ENCODE data around the gene PDCD7.
"Not testable (repeated sequence)": the region's sequence is repeated elsewhere in the genome, so short reads cannot be mapped to it uniquely, and the experiment has no call there.

PDCD7 gene

DNA sequence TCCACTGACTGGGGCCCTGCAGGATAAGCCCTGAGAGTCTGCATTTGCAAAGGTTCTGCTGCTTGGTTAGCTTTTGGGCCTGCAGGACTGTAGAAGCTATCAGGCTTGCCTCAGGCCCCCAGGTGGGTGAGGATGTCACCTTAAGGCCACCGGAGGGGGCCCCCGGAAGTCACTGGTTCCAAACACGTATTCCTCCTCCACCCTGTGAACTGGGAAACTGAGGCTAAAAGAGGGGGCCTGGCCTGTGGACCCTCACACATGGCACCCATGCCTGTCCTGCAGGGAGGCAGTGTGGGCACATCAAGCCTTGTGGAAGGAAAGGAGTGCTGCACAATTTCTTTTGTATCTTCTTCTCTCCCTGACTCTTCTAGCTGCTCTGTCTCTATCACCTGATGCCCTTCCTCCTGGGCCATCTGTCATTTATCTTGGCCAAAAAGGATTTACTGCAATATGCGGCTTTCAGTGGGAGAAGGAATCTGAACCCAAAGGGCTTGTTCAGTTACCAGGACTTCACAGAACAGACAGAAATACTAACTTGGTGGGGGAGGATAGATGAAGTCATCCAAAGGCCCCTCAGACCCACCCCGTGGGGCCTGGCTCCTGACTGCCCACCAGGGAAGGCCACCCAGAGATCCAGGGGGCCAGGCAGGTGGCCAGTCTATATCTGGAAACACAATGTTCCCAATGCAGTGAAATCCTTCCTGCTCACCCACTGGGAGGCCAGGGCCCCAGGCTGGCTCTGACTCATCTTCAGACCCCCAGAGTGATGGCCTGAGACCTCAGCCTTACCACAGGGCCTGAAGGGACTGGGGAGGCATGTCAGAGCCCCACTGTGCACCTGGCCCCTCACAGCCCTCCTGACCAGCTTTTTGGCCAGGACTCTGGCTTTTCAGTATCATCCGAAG, 36.9 kb downstream of the PDCD7 start:
- peaks cover 32 to 68% (median 44%) of the 10 kb centered on the region in 11 experiments for H3K36me3 ChIP-seq
- no peak overlapping the region for H3K9ac ChIP-seq
- H4K20me1 ChIP-seq = peaks cover 0 to 47% (median 0%) of the 10 kb centered on the region in 11 experiments; a peak in 4 of 22 replicates
- H3K27ac ChIP-seq = no peak overlapping the region
- no peaks in the 10 kb centered on the region for H3K9me3 ChIP-seq (replicated peaks in 1 of 11)
- H3K27me3 ChIP-seq = no peaks in the 10 kb centered on the region; a peak in 1 of 22 replicates
- no peak overlapping the region for H3K4me2 ChIP-seq
- H3K4me3 ChIP-seq = no peak overlapping the region
- peaks cover 0 to 13% (median 7%) of the 10 kb centered on the region in 10 experiments; a peak in 12 of 20 replicates for H3K4me1 ChIP-seq
- TF ChIP-seq Cebpa-rat (IDR thresholded peaks at IDR 0.05) = no peak

DNA sequence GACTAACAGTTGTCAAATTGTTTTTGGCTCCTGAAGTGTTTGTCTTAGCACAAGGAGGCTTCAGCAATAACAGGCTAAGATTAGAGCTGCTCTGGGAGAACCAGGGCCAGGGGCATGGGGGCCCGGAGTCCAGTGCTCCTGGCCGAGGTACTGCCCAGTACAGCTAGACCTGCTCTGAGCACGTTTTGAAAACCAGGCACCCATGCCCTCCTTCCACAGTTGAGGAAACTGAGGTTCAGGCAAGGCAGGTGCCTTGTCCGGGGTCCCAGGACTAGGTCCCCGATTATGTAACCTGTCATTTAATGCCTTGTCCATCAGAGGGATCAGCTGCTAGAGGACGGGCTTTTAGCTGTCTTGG, 37.9 kb downstream of the PDCD7 start:
- Histone ChIP-seq H3K4me1 (peaks cover 0 to 3% (median 0%) of the 10 kb centered on the region in 10 experiments; a peak in 5 of 20 replicates), H3K9ac (no peak overlapping the region), H4K20me1 (peaks cover 0 to 38% (median 0%) of the 10 kb centered on the region in 11 experiments; a peak in 4 of 22 replicates), H3K27me3 (no peaks in the 10 kb centered on the region; a peak in 1 of 22 replicates), H3K4me2 (no peak overlapping the region), H3K36me3 (peaks cover 32 to 58% (median 40%) of the 10 kb centered on the region in 11 experiments), H3K9me3 (replicated peaks in 1 of 11) (no peaks in the 10 kb centered on the region), H3K27ac (no peak overlapping the region), H3K4me3 (no peak overlapping the region)
- TF ChIP-seq Cebpa-rat (IDR thresholded peaks at IDR 0.05) = no peak

DNA sequence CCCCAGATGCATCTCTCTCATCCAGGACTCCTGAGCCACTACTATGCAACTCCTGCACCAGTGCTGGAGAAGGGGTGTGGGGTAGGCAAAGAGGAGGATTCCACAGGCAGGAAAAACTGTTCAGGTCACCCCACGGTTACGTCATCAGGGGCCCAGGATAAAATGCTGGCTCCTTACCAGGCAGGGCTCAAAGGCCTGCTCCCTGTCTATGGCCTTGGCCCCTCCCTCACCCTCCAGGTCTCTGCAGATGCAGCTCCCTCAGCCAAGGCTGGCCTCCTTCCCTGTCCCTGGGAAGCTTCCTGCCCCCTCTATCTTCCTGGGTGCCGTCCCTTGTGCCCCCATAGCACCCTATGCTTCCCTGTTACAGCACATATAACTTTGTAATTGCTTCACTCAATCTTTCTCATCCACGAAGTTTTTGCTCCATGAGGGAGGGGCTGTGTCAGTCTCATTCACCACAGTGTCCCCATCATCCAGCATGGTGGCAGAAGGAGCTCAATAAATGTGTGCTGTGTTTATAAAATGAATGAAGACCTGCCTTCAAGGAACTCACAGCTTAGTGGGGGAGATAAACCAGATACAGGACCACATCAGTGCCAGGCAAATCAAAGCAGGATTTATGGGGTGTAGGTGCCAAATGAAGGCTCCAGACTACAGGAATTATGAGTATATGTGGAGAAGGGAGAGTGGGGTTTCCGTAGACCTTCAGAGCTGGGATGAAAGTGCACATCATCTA, 38.4 kb downstream of the PDCD7 start:
- Histone ChIP-seq H3K36me3 (peaks cover 28 to 52% (median 35%) of the 10 kb centered on the region in 11 experiments), H3K9me3 (replicated peaks in 1 of 11) (no peaks in the 10 kb centered on the region), H4K20me1 (peaks cover 0 to 36% (median 0%) of the 10 kb centered on the region in 11 experiments; a peak in 3 of 22 replicates), H3K27ac (no peak overlapping the region), H3K9ac (no peak overlapping the region), H3K4me1 (no peaks in the 10 kb centered on the region), H3K27me3 (no peaks in the 10 kb centered on the region), H3K4me3 (no peak overlapping the region), H3K4me2 (no peak overlapping the region)
- TF ChIP-seq Cebpa-rat (IDR thresholded peaks at IDR 0.05) = no peak

DNA sequence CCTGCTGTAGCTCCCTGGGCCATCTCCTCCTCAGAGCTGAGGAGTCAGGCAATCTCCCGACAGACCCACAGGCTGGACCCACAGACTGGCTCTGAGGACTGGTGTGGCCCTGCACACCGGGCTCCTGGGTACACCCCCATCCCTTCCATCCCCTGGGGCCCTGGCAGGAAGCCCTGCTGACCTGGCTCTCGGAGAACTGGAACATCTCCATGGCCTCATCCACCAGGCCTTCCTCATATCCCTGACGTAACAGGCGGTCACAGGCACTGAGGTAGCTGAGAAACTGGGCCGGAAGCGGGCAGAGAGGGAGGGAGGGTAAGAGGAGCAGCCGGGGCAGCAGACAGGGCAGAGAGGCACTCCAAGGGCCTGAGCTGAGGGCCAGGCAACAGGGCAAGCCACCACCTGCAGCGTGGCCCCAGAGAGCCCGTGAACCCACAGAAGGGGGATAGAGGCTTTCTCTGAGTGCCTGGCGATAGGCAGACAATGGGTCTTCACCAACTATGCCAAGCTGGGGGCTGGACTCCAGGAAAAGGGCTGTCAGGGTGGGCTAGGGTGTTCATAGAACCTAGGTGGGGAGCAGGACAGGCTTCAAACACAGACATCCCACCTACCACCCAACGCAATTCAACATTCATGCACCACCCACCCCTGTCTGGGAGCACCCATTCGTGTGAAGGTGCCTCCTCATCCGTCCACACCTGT, 39.2 kb downstream of the PDCD7 start:
- Histone ChIP-seq H3K9me3 (replicated peaks in 1 of 11) (no peaks in the 10 kb centered on the region), H3K27ac (no peak overlapping the region), H3K4me1 (no peaks in the 10 kb centered on the region), H3K27me3 (no peaks in the 10 kb centered on the region), H4K20me1 (peaks cover 0 to 44% (median 0%) of the 10 kb centered on the region in 11 experiments; a peak in 3 of 22 replicates), H3K4me3 (no peak overlapping the region), H3K4me2 (no peak overlapping the region), H3K36me3 (peaks cover 21 to 46% (median 27%) of the 10 kb centered on the region in 11 experiments), H3K9ac (no peak overlapping the region)
- TF ChIP-seq Cebpa-rat (IDR thresholded peaks at IDR 0.05) = no peak

DNA sequence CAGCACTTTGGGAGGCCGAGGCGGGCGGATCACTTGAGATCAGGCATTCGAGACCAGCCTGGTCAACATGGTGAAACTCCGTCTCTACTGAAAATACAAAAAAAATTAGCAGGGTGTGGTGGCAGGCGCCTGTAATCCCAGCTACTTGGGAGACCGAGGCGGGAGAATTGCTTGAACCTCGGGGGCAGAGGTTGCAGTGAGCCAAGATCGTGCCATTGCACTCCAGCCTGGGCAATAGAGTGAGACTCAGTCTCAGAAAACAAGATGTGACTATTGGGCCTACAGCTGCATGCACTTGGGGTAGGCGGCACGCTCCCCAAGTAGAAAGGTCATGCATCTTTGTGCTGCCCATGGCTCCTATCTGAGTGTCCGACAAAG, 39.8 kb downstream of the PDCD7 start:
- not testable (repeated sequence) for H3K27ac ChIP-seq; H3K4me2 ChIP-seq; H3K4me1 ChIP-seq; H3K4me3 ChIP-seq; H3K9ac ChIP-seq; H3K27me3 ChIP-seq; H3K9me3 ChIP-seq (replicated peaks in 1 of 11)
- peaks cover 15 to 39% (median 21%) of the 10 kb centered on the region in 11 experiments for H3K36me3 ChIP-seq
- H4K20me1 ChIP-seq = peaks cover 0 to 45% (median 0%) of the 10 kb centered on the region in 11 experiments; a peak in 3 of 22 replicates

DNA sequence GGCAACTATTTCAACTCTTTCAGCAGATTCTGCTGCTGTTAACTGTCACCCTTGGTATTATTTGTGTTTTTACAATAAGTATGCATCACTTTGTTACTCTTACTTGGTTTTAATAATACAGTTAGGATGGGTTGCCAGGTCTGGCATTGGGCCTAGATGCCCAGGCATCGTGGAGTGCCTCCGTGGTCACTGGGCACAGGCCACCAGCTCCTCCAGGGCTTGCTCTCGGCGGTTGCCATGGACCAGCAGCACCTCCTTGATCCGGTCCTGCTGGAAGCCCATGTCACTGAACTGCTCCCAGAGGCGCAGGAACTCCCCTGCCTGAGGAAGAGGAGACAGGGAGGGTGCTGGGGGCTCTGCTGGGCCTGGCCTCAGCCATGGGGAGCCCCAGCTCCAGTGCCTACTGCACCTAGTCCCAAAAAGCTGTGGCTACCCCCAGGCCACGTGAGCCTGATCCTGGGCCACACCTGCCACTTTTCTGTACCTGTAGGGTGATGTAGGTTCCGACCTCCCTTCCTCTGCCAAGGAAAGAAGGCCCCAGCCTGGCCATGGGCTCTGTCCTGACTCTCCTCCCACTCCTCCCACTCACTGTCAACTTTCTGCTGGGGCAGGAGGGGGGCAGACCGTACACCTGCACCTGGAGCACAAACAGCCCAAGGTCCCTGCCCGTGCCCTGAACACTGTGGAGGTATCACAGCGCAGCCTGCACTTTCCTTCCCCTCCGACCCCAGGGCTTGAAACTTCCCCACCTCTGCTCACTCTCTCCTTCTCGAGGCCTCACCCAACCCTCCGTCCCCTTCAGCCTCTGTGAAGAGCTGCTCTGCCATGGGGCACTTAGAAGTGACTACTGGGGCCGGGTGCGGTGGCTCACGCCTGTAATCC, 40.5 kb downstream of the PDCD7 start:
- Histone ChIP-seq H3K27ac (no peak overlapping the region), H3K9ac (no peak overlapping the region), H3K4me3 (no peak overlapping the region), H3K4me1 (no peaks in the 10 kb centered on the region), H3K4me2 (no peak overlapping the region), H3K36me3 (peaks cover 9 to 33% (median 14%) of the 10 kb centered on the region in 11 experiments; a peak in 21 of 22 replicates), H4K20me1 (peaks cover 0 to 47% (median 0%) of the 10 kb centered on the region in 11 experiments; a peak in 3 of 22 replicates), H3K27me3 (no peaks in the 10 kb centered on the region), H3K9me3 (replicated peaks in 1 of 11) (no peaks in the 10 kb centered on the region)
- no peak for TF ChIP-seq Cebpa-rat (IDR thresholded peaks at IDR 0.05)

DNA sequence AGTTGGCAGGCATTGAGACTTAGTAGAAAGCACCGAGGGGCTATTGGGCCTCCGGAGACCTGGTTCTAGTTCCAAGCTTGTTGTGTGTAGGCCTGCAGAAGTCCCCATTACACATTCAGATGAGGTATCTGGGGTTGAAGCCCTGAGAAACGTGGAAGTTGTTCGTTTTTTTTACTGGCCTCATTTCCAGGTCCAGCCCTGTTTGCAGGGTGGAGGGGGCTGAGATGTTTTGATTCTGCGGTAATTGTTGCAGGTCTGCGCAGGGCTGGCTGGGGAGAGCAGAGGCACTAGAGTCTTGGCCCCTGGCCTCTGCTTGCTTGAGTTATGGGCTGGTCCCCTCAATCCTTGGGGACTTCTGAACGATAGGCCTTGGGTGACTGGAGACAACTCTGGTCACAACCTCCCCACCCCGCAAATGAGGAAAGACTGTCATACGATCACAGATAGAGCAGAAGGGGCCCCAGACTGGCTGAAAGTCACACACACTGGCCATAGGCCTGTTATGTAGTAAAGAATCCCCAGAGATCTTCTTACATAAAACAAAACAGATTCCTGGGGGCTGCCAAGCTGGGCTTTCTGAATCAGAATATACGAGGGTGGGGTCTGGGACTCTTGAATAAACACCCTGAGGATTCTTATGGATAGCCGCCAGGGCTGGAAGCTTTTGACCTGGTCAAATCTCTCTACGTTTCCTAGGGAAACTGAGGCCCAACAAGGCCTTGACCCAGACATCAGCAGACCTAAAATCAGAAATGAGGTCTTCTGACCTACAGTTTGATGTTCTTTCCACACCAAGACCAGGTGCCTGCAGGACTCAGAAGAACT, 41.5 kb downstream of the PDCD7 start:
- H3K9ac ChIP-seq = no peak overlapping the region
- H3K36me3 ChIP-seq = peaks cover 0 to 23% (median 6%) of the 10 kb centered on the region in 11 experiments; a peak in 12 of 22 replicates
- no peaks in the 10 kb centered on the region for H3K9me3 ChIP-seq (replicated peaks in 1 of 11)
- H4K20me1 ChIP-seq = peaks cover 0 to 47% (median 0%) of the 10 kb centered on the region in 11 experiments; a peak in 3 of 22 replicates
- TF ChIP-seq Cebpa-rat (IDR thresholded peaks at IDR 0.05) = no peak
- H3K4me1 ChIP-seq = no peaks in the 10 kb centered on the region
- H3K4me3 ChIP-seq = no peak overlapping the region
- no peak overlapping the region for H3K27ac ChIP-seq
- H3K4me2 ChIP-seq = no peak overlapping the region
- no peaks in the 10 kb centered on the region for H3K27me3 ChIP-seq

All from BLaER1 treated with 17β-estradiol and CSF1 and Interleukin-3, amounts not matched to agents 10 nM and 100 nM (cell line).